Hepatocyte (in vitro differentiated cells): ENCODE results near the gene USH1C.

Source experiments
- EZH2 ChIP-seq: fragments of 200-600 bp; sonication (generic); IDR thresholded peaks from 2 replicates; pipeline ENCODE4 v1.6.1; 2016; ENCODE audit warnings: antibody characterized with exemption, mild to moderate bottlenecking, borderline replicate concordance
- EZH2phosphoT487 ChIP-seq: fragments of 200-600 bp; sonication (generic); IDR thresholded peaks from one replicate; pipeline ENCODE4 v1.6.1; 2018; ENCODE audit warnings: antibody characterized with exemption, mild to moderate bottlenecking, low read depth, moderate library complexity; ENCODE audit not compliant: unreplicated experiment, severe bottlenecking
- TF ChIP-seq, protein P1 (sequence below): fragments of 200-600 bp; sonication (generic); IDR thresholded peaks from 2 replicates; pipeline ENCODE4 v1.5.1; 2016; ENCODE audit warnings: antibody characterized with exemption, mild to moderate bottlenecking; ENCODE audit not compliant: poor library complexity

DNA sequence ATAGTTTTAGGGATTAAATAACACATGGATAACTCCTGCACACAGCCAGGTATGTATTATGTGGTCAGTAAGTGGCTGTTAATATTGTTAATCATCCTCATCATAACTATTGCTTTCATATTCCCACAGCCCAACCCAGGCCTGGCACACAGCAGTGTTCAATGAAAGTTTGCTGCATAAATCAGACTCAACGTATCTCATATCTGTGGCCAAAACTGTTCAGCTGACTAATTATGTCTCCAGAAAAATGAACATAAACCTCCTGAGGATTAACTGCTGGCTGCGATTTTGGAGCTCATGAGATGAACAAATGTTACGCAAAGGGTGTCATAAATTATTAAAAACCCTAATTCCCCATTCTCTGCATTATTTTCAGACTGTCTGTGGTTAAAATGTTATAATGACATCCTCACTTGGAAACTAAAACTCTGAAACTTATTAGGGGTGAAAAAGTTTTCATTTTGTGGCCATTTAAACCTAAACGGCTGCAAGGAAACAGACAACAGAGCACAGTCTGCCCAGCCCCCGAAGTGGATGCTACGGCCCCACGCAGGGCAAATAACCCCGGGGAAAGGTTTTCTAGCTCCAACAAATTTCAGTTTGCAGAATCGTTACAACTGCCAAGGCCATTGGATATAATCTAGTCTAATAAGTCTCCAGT is 84.8 kb downstream of the USH1C start:
- TF ChIP-seq EZH2phosphoT487 (no peak), EZH2 (no peak)
- TF ChIP-seq, protein P1, sequence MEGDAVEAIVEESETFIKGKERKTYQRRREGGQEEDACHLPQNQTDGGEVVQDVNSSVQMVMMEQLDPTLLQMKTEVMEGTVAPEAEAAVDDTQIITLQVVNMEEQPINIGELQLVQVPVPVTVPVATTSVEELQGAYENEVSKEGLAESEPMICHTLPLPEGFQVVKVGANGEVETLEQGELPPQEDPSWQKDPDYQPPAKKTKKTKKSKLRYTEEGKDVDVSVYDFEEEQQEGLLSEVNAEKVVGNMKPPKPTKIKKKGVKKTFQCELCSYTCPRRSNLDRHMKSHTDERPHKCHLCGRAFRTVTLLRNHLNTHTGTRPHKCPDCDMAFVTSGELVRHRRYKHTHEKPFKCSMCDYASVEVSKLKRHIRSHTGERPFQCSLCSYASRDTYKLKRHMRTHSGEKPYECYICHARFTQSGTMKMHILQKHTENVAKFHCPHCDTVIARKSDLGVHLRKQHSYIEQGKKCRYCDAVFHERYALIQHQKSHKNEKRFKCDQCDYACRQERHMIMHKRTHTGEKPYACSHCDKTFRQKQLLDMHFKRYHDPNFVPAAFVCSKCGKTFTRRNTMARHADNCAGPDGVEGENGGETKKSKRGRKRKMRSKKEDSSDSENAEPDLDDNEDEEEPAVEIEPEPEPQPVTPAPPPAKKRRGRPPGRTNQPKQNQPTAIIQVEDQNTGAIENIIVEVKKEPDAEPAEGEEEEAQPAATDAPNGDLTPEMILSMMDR, result no peak
